HUES6 (cell line): ENCODE measurements around the gene CASTOR1.
A peak's percentile ranks its signal among the peaks of the same experiment; 100 is the strongest.

Experiments
- H3K27ac ChIP-seq: 2 replicates; pipeline ENCODE4 v1.7.0; 2013; ENCODE audit warnings: low read depth, mild to moderate bottlenecking, low read length, inconsistent platforms
- H3K27me3 ChIP-seq: 2 replicates; pipeline ENCODE4 v1.6.1; 2013; ENCODE audit warnings: low read length; ENCODE audit not compliant: control insufficient read depth, insufficient read depth
- H3K36me3 ChIP-seq: 2 replicates; pipeline ENCODE4 v1.6.1; 2013; ENCODE audit warnings: low read length; ENCODE audit not compliant: control insufficient read depth, insufficient read depth
- H3K4me1 ChIP-seq: 2 replicates; pipeline ENCODE4 v1.6.1; 2013; ENCODE audit warnings: low read length; ENCODE audit not compliant: control insufficient read depth, insufficient read depth
- H3K4me3 ChIP-seq: 2 replicates; pipeline ENCODE4 v1.5.1; 2013; ENCODE audit warnings: low read depth, low read length
- H3K9ac ChIP-seq: one replicate; pipeline ENCODE4 v1.6.1; 2013; ENCODE audit warnings: mild to moderate bottlenecking, low read length
- H3K9me3 ChIP-seq: 2 replicates; pipeline ENCODE4 v1.6.1; 2013; ENCODE audit warnings: low read depth, low read length; ENCODE audit not compliant: control insufficient read depth, insufficient read depth

Gene CASTOR1

GRCh38 chr22:30288419-30289140 is 725 bp downstream of the CASTOR1 start:
- Histone ChIP-seq H3K4me3 (peak overlapping the region; percentile 72), H3K9ac (peak overlapping the region; percentile 73), H3K27ac (no peak overlapping the region), H3K9me3 (no peaks in the 10 kb centered on the region), H3K27me3 (no peaks in the 10 kb centered on the region), H3K36me3 (peaks cover 11% of the 10 kb centered on the region), H3K4me1 (peaks cover 15% of the 10 kb centered on the region)

GRCh38 chr22:30287648-30288418 is 1.5 kb downstream of the CASTOR1 start:
- Histone ChIP-seq H3K9me3 (no peaks in the 10 kb centered on the region), H3K4me1 (peaks cover 15% of the 10 kb centered on the region), H3K9ac (no peak overlapping the region), H3K36me3 (peaks cover 7% of the 10 kb centered on the region; the same call in 1 of the 2 replicates), H3K27me3 (no peaks in the 10 kb centered on the region), H3K4me3 (peak overlapping the region; percentile 72), H3K27ac (no peak overlapping the region)

GRCh38 chr22:30286813-30287647 is 2.3 kb downstream of the CASTOR1 start:
- peaks cover 15% of the 10 kb centered on the region for H3K4me1 ChIP-seq
- no peak overlapping the region for H3K27ac ChIP-seq

GRCh38 chr22:30286331-30286730 is 3.0 kb downstream of the CASTOR1 start:
- Histone ChIP-seq H3K27ac (no peak overlapping the region), H3K9me3 (no peaks in the 10 kb centered on the region), H3K4me3 (no peak overlapping the region), H3K9ac (no peak overlapping the region), H3K27me3 (no peaks in the 10 kb centered on the region), H3K4me1 (peaks cover 15% of the 10 kb centered on the region), H3K36me3 (peaks cover 4% of the 10 kb centered on the region; the same call in 1 of the 2 replicates)

More at GRCh38 chr22:30286813-30287647, 2.3 kb downstream of the CASTOR1 start:
- Histone ChIP-seq H3K9ac (no peak overlapping the region), H3K4me3 (no peak overlapping the region), H3K27me3 (no peaks in the 10 kb centered on the region), H3K36me3 (peaks cover 4% of the 10 kb centered on the region; the same call in 1 of the 2 replicates), H3K9me3 (no peaks in the 10 kb centered on the region)

GRCh38 chr22:30285846-30286200 is 3.5 kb downstream of the CASTOR1 start:
- no peaks in the 10 kb centered on the region for H3K27me3 ChIP-seq
- no peak overlapping the region for H3K9ac ChIP-seq
- H3K9me3 ChIP-seq: no peaks in the 10 kb centered on the region
- H3K36me3 ChIP-seq: peaks cover 4% of the 10 kb centered on the region; the same call in 1 of the 2 replicates
- no peak overlapping the region for H3K4me3 ChIP-seq
- peaks cover 11% of the 10 kb centered on the region for H3K4me1 ChIP-seq
- no peak overlapping the region for H3K27ac ChIP-seq

- no peaks in the 10 kb centered on the region for H3K27me3 ChIP-seq
- H3K27ac ChIP-seq: no peak overlapping the region
- no peak overlapping the region for H3K4me3 ChIP-seq
- H3K36me3 ChIP-seq: peaks cover 4% of the 10 kb centered on the region; the same call in 1 of the 2 replicates
- H3K9me3 ChIP-seq: no peaks in the 10 kb centered on the region
- peaks cover 6% of the 10 kb centered on the region for H3K4me1 ChIP-seq
- no peak overlapping the region for H3K9ac ChIP-seq
These were observed 4.0 kb downstream of the CASTOR1 start for GRCh38 chr22:30285176-30285845.

- Histone ChIP-seq H3K27me3 (no peaks in the 10 kb centered on the region), H3K4me1 (no peaks in the 10 kb centered on the region), H3K4me3 (no peak overlapping the region), H3K27ac (no peak overlapping the region), H3K36me3 (peaks cover 4% of the 10 kb centered on the region; the same call in 1 of the 2 replicates), H3K9me3 (no peaks in the 10 kb centered on the region), H3K9ac (no peak overlapping the region)
These were observed 4.6 kb downstream of the CASTOR1 start for GRCh38 chr22:30284666-30285065.

- Histone ChIP-seq H3K27me3 (no peaks in the 10 kb centered on the region), H3K27ac (no peak overlapping the region), H3K4me1 (no peaks in the 10 kb centered on the region), H3K36me3 (peaks cover 4% of the 10 kb centered on the region; the same call in 1 of the 2 replicates), H3K4me3 (no peak overlapping the region), H3K9ac (no peak overlapping the region), H3K9me3 (no peaks in the 10 kb centered on the region)
These were observed 5.1 kb downstream of the CASTOR1 start for GRCh38 chr22:30284172-30284571.

- Histone ChIP-seq H3K4me1 (peaks cover under 1% of the 10 kb centered on the region; the same call in 1 of the 2 replicates), H3K36me3 (peaks cover 4% of the 10 kb centered on the region; the same call in 1 of the 2 replicates), H3K27ac (no peak overlapping the region), H3K9me3 (no peaks in the 10 kb centered on the region), H3K4me3 (no peak overlapping the region), H3K27me3 (no peaks in the 10 kb centered on the region), H3K9ac (no peak overlapping the region)
These were observed 6.0 kb downstream of the CASTOR1 start for GRCh38 chr22:30283342-30283741.

GRCh38 chr22:30282616-30283046 is 6.7 kb downstream of the CASTOR1 start:
- Histone ChIP-seq H3K36me3 (peaks cover 4% of the 10 kb centered on the region; the same call in 1 of the 2 replicates), H3K9ac (no peak overlapping the region), H3K4me3 (no peak overlapping the region), H3K27me3 (no peaks in the 10 kb centered on the region), H3K4me1 (peaks cover 6% of the 10 kb centered on the region; the same call in 1 of the 2 replicates), H3K27ac (no peak overlapping the region), H3K9me3 (no peaks in the 10 kb centered on the region)
